H1 (cell line): ENCODE results near the gene CNTN6. TPM values are rescaled to one million over a fixed set of nuclear protein-coding genes. Genes with fewer than 3 reads are reported as not detected.

Source experiments
- CHD7 ChIP-seq: fragments of 300-600 bp; sonication (generic); IDR thresholded peaks from 2 replicates; pipeline ENCODE4 v1.7.1; 2012; ENCODE audit warnings: low read length, moderate library complexity, mild to moderate bottlenecking, inconsistent platforms; ENCODE audit not compliant: insufficient replicate concordance
- HDAC6 ChIP-seq: IDR thresholded peaks from one replicate; pipeline ENCODE4 v1.7.1; 2012; ENCODE audit warnings: low read depth, mild to moderate bottlenecking, inconsistent platforms, low read length, moderate library complexity
- SRF ChIP-seq: IDR thresholded peaks from 2 replicates; pipeline ENCODE4 v1.6.1; 2011; ENCODE audit warnings: mild to moderate bottlenecking, low read depth, low read length, moderate library complexity
- polyA plus RNA-seq, 7 experiments: library from polyadenylated mRNA; depleted of rRNA in 3 of 7; stranded (reverse) in 5 of 7; unstranded in 2 of 7; fragments of >200 nt in 5 of 7; fragments of 200-250 nt in 2 of 7; gene quantifications; 1 replicate in 5 of 7; 2 replicates in 1 of 7; 4 replicates in 1 of 7; pipeline versions ENCODE4 v1.2.1 to v1.2.3, GENCODE V29; 2011 to 2013; ENCODE audit warnings: missing spikeins in 2 of 7, mixed read lengths in 2 of 7
- total RNA-seq: library from RNA; stranded (reverse); fragmentation: NEBNext Ultra II Directional; extraction: Animal tissue kit (Norgen Biotek cat#: 25700); gene quantifications from 2 replicates; pipeline ENCODE4 v1.2.1, GENCODE V29; 2021

CNTN6 gene
- total and polyA plus RNA-seq, 2 of the 8 experiments (the other 6 are each of a cell fraction or from before 2014, with no cell fraction given), result not detected

GRCh38 chr3:1318296-1319005 lies 225.6 kb downstream of the CNTN6 start (continued):
- TF ChIP-seq CHD7 (no peak), SRF (no peak), HDAC6 (no peak)
